A673 (cell line): ENCODE data around the gene PHLDA3. TPM values are rescaled to one million over a fixed set of nuclear protein-coding genes. Genes with fewer than 3 reads are reported as not detected.

ENCODE experiments used
- BruUV-seq: library from RNA; stranded (reverse); fragments of 400-500 nt; replicated peaks from 2 replicates; lab custom pipeline; 2021; lab: Mats Ljungman, UMichigan
- CTCF ChIA-PET: fragments of 300-600 bp; sonication (Branson Sonifier 250); formaldehyde crosslinking; loops from one replicate; lab custom pipeline; 2022; ENCODE audit warnings: antibody characterized with exemption; lab: Charles Lee
- POLR2A ChIA-PET: fragments of 300-600 bp; sonication (Branson Sonifier 250); formaldehyde crosslinking; loops from one replicate; lab custom pipeline; 2022; ENCODE audit warnings: antibody characterized with exemption; ENCODE audit not compliant: low non-redundant PET; lab: Charles Lee
- DNase-seq: peaks from one replicate; pipeline ENCODE4 v3.0.0-alpha.2; 2015; ENCODE audit warnings: low spot score
- H3K27ac ChIP-seq: fragments of 200-600 bp; sonication (generic); 2 replicates; pipeline ENCODE4 v1.5.1; 2016; ENCODE audit warnings: mixed run types, low read depth, mild to moderate bottlenecking, mixed read lengths, antibody characterized with exemption, low read length; ENCODE audit not compliant: poor library complexity, severe bottlenecking
- H3K27me3 ChIP-seq: fragments of 200-600 bp; sonication (generic); replicated peaks from 2 replicates; pipeline ENCODE4 v1.6.1; 2017; ENCODE audit warnings: mixed run types, low read depth, mild to moderate bottlenecking, mixed read lengths, antibody characterized with exemption, low read length; ENCODE audit not compliant: insufficient read depth, poor library complexity
- H3K36me3 ChIP-seq: fragments of 200-600 bp; sonication (generic); 2 replicates; pipeline ENCODE4 v1.6.1; 2016; ENCODE audit warnings: mixed run types, mild to moderate bottlenecking, mixed read lengths, antibody characterized with exemption, low read length; ENCODE audit not compliant: insufficient read depth, poor library complexity, severe bottlenecking
- H3K4me1 ChIP-seq: fragments of 200-600 bp; sonication (generic); 2 replicates; pipeline ENCODE4 v1.6.1; 2017; ENCODE audit warnings: mixed run types, mild to moderate bottlenecking, mixed read lengths, antibody characterized with exemption, low read length; ENCODE audit not compliant: insufficient read depth, poor library complexity, severe bottlenecking
- H3K4me3 ChIP-seq: fragments of 200-600 bp; sonication (generic); 2 replicates; pipeline ENCODE4 v1.5.1; 2016; ENCODE audit warnings: low read depth, mixed run types, mild to moderate bottlenecking, mixed read lengths, low read length; ENCODE audit not compliant: poor library complexity, severe bottlenecking
- H3K9me3 ChIP-seq: fragments of 200-600 bp; sonication (generic); 2 replicates; pipeline ENCODE4 v1.6.1; 2016; ENCODE audit warnings: mixed run types, low read depth, mild to moderate bottlenecking, mixed read lengths, antibody characterized with exemption, low read length; ENCODE audit not compliant: poor library complexity, severe bottlenecking
- EZH2 ChIP-seq: fragments of 200-600 bp; sonication (generic); IDR thresholded peaks from 2 replicates; pipeline ENCODE4 v1.6.1; 2017; ENCODE audit warnings: borderline replicate concordance, low read depth, mild to moderate bottlenecking, mixed read lengths, antibody characterized with exemption, low read length; ENCODE audit not compliant: poor library complexity, severe bottlenecking
- intact Hi-C: fragments of 100-400 bp; cut with micrococcal nuclease; formaldehyde crosslinking; loops from one replicate; pipeline ENCODE4 v1.10.0; 2022; ENCODE audit not compliant: unreplicated experiment
- total RNA-seq: library from RNA; stranded (reverse); gene quantifications from 2 replicates; pipeline ENCODE4 v1.2.3, GENCODE V29; 2021
- TF ChIP-seq, protein P1 (sequence below): fragments of 300-800, 200-600 bp; sonication (generic); conservative IDR thresholded peaks from 2 replicates; pipeline ENCODE4 v1.5.1; 2017; ENCODE audit warnings: low read depth, mild to moderate bottlenecking, antibody characterized with exemption, low read length, moderate library complexity, mixed read lengths

The PHLDA3 gene
- total RNA-seq, 1 experiment from 2014 or later = 24.1 TPM

GRCh38 chr1:201501812-201502510, 33.0 kb upstream of the PHLDA3 start:
- no peaks in the 10 kb centered on the region for H3K27me3 ChIP-seq
- no peak for DNase-seq
- peak overlapping the region; percentile 94 for H3K27ac ChIP-seq
- H3K4me3 ChIP-seq = no peak overlapping the region
- no TSS peak for BruUV-seq
- H3K36me3 ChIP-seq = peaks cover 12% of the 10 kb centered on the region
- no peaks in the 10 kb centered on the region for H3K9me3 ChIP-seq
- intact Hi-C loops = no loop called here
- H3K4me1 ChIP-seq = peaks cover 58% of the 10 kb centered on the region
- POLR2A ChIA-PET = interaction anchor here (0.6 to 0.7 kb wide), 2 partner anchors 10 to 216 kb away, joined by 3 read pairs; no protein-coding TSS in a partner anchor
- CTCF ChIA-PET = interaction anchor here (2.9 to 4.5 kb wide), 2 partner anchors 10 to 21 kb away, joined by 15 to 37 read pairs; no protein-coding TSS in a partner anchor
- TF ChIP-seq, protein P1, sequence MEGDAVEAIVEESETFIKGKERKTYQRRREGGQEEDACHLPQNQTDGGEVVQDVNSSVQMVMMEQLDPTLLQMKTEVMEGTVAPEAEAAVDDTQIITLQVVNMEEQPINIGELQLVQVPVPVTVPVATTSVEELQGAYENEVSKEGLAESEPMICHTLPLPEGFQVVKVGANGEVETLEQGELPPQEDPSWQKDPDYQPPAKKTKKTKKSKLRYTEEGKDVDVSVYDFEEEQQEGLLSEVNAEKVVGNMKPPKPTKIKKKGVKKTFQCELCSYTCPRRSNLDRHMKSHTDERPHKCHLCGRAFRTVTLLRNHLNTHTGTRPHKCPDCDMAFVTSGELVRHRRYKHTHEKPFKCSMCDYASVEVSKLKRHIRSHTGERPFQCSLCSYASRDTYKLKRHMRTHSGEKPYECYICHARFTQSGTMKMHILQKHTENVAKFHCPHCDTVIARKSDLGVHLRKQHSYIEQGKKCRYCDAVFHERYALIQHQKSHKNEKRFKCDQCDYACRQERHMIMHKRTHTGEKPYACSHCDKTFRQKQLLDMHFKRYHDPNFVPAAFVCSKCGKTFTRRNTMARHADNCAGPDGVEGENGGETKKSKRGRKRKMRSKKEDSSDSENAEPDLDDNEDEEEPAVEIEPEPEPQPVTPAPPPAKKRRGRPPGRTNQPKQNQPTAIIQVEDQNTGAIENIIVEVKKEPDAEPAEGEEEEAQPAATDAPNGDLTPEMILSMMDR = no peak
- TF ChIP-seq EZH2 = no peak

DNA sequence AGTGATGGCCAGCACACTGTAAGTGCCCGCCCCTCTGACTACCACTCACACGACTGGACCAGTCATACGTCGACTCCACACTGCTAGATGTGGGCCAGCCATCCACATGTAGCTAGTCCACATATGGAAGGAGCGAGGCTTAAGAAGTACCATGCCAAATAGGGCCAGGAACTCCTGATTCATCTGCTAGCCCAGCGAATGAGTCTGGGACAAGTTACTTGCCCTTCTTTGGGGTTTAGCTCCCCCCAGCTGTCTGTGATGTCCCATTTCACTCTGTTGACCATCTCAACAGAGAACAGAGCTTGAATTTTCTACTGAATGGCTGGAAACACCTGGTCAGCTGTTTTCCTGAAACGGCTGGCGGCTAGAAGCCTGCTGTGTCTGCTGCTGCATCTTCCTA, 32.2 kb upstream of the PHLDA3 start:
- no peak overlapping the region for H3K4me3 ChIP-seq
- H3K27ac ChIP-seq = peak overlapping the region; percentile 61
- no peak for DNase-seq
- no peaks in the 10 kb centered on the region for H3K27me3 ChIP-seq
- ChIA-PET POLR2A (no interaction called here), CTCF (interaction anchor here (2.9 to 4.5 kb wide), 2 partner anchors 11 to 20 kb away, joined by 15 to 37 read pairs; no protein-coding TSS in a partner anchor)
- TF ChIP-seq EZH2 = no peak
- TF ChIP-seq, protein P1 = no peak
- peaks cover 58% of the 10 kb centered on the region for H3K4me1 ChIP-seq
- no TSS peak for BruUV-seq
- peaks cover 20% of the 10 kb centered on the region for H3K36me3 ChIP-seq
- intact Hi-C loops = no loop called here
- H3K9me3 ChIP-seq = no peaks in the 10 kb centered on the region

DNA sequence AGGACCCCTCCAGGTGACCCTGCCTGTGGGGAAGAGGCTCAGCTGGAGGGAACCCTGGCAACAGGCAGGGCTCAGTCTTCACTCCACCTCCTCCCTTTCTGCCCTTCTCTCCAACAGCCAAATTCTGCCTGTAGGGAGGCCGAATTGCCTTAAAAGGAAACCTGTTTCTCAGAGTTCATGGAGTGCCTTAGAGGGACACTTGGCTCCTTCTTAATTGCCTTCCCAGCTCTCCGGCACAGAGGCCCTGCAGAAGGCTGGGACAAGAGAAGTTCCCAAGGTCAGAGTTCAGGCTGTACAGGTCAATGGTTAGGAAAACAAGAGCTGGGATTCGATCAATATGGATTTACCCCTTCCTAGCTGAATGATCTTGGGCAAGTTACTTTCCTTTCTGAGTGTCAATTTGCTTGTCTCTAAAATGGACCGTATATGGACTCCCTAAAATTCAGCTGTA, 31.7 kb upstream of the PHLDA3 start:
- Histone ChIP-seq H3K4me1 (peaks cover 56% of the 10 kb centered on the region), H3K36me3 (peaks cover 24% of the 10 kb centered on the region), H3K27me3 (no peaks in the 10 kb centered on the region), H3K27ac (peak overlapping the region; percentile 61), H3K9me3 (no peaks in the 10 kb centered on the region), H3K4me3 (no peak overlapping the region)
- intact Hi-C loops = no loop called here
- POLR2A ChIA-PET = no interaction called here
- CTCF ChIA-PET = interaction anchor here (4.5 kb wide), 1 partner anchor 12 kb away, joined by 37 read pairs; no protein-coding TSS in a partner anchor
- no peak for DNase-seq
- no TSS peak for BruUV-seq
- TF ChIP-seq, protein P1 = no peak
- no peak for TF ChIP-seq EZH2
